Fibroblast of the aortic adventitia (primary cell): ENCODE data around the gene SCN5A. TPM values are rescaled to one million over a fixed set of nuclear protein-coding genes. Genes with fewer than 3 reads are reported as not detected.

ENCODE experiments used
- DNase-seq: peaks from one replicate; pipeline ENCODE4 v3.0.0-alpha.2; 2010; ENCODE audit warnings: low read depth
- H3K4me3 ChIP-seq: 2 replicates; pipeline ENCODE4 v1.5.1; 2011; ENCODE audit warnings: low read depth, mild to moderate bottlenecking, control low read depth, low read length, moderate library complexity
- CTCF ChIP-seq: IDR thresholded peaks from 2 replicates; pipeline ENCODE4 v1.5.1; 2011; ENCODE audit warnings: mild to moderate bottlenecking, low read length, control low read depth, inconsistent platforms; ENCODE audit not compliant: insufficient read depth
- total RNA-seq: library from RNA; depleted of rRNA; stranded (reverse); fragments of >200 nt; gene quantifications from 2 replicates; pipeline ENCODE4 v1.2.3, GENCODE V29; 2012; ENCODE audit warnings: low replicate concordance

SCN5A gene
- total RNA-seq, 1 donor, result 0.99 TPM

- no peak for TF ChIP-seq CTCF
- no peak for DNase-seq
These were observed 2.1 kb downstream of the SCN5A start for GRCh38 chr3:38647217-38647970.

GRCh38 chr3:38646630-38647029, 2.9 kb downstream of the SCN5A start:
- no peak overlapping the region for H3K4me3 ChIP-seq
- DNase-seq, result peak; percentile 21
- peak; percentile 6 for TF ChIP-seq CTCF

More at GRCh38 chr3:38647217-38647970, 2.1 kb downstream of the SCN5A start:
- no peak overlapping the region for H3K4me3 ChIP-seq

GRCh38 chr3:38646062-38646461, 3.4 kb downstream of the SCN5A start:
- no peak for TF ChIP-seq CTCF
- DNase-seq, result no peak
- no peak overlapping the region for H3K4me3 ChIP-seq

- TF ChIP-seq CTCF, result no peak
- DNase-seq, result no peak
- no peak overlapping the region for H3K4me3 ChIP-seq
These were observed 3.9 kb downstream of the SCN5A start for GRCh38 chr3:38645601-38646000.

GRCh38 chr3:38645076-38645475, 4.4 kb downstream of the SCN5A start:
- no peak for TF ChIP-seq CTCF
- no peak for DNase-seq
- no peak overlapping the region for H3K4me3 ChIP-seq

- TF ChIP-seq CTCF, result no peak
- no peak for DNase-seq
- H3K4me3 ChIP-seq, result no peak overlapping the region
These were observed 4.8 kb downstream of the SCN5A start for GRCh38 chr3:38644662-38645053.
